ENCODE results near the gene IMMP2L.

DNA sequence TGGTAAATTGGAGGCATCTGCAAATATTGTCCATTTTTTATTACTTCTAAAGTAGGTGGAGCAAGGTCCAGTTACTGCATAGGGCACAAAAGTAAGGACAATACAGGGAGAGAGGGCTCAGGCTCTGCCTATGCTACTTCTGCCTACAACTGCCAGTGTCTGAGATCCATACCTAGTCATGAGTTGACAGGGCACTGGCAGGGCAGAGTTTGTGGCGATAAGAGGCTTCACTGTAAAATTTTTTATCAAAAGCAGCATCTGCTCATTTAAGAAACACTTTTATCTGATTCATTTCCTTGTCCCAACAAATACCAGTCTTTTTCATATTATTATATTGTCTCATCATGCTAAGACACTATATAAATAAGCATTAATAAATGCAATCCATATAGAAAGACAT lies 293.4 kb downstream of the IMMP2L start:
- TF ChIP-seq CTCF (IDR thresholded peaks at IDR 0.05), result no peak
- no peak for TF ChIP-seq POLR2A (IDR thresholded peaks at IDR 0.05)

Measured in right lobe of liver (tissue), 4 donors.